Endometrial microvascular endothelial cells (primary cell): ENCODE data around the gene RPS25. TPM values are rescaled to one million over a fixed set of nuclear protein-coding genes. Genes with fewer than 3 reads are reported as not detected.
"Not testable (repeated sequence)": the region's sequence is repeated elsewhere in the genome, so short reads cannot be mapped to it uniquely, and the experiment has no call there.

ENCODE experiments used
- in situ Hi-C: cut with HindIII; loops from 2 replicates; pipeline ENCODE4 v1.10.0; 2017; ENCODE audit warnings: low sequenced_read_pairs, low pct_unique_long_range_greater_than_20kb; ENCODE audit errors: inconsistent ontology term
- total RNA-seq: library from RNA; depleted of rRNA; stranded (reverse); fragments of >200 nt; gene quantifications from one replicate; pipeline ENCODE4 v1.2.3, GENCODE V29; 2015; ENCODE audit errors: inconsistent ontology term

RPS25 gene
- total RNA-seq, 1 donor from 2014 or later: 1,064 TPM

GRCh38 chr11:119042927-119043326, 24.8 kb upstream of the RPS25 start:
- in situ Hi-C loops: no loop called here

GRCh38 chr11:119041821-119042514, 23.8 kb upstream of the RPS25 start:
- in situ Hi-C loops: no loop called here

- in situ Hi-C loops: not testable (repeated sequence)
Observed at GRCh38 chr11:119039471-119039870, 21.3 kb upstream of the RPS25 start.

- in situ Hi-C loops: no loop called here
Observed at GRCh38 chr11:119038884-119039283, 20.7 kb upstream of the RPS25 start.

GRCh38 chr11:119034813-119035212, 16.7 kb upstream of the RPS25 start:
- in situ Hi-C loops: no loop called here

GRCh38 chr11:119033421-119033820, 15.3 kb upstream of the RPS25 start:
- in situ Hi-C loops: not testable (repeated sequence)

GRCh38 chr11:119031912-119032280, 13.8 kb upstream of the RPS25 start:
- in situ Hi-C loops: no loop called here

GRCh38 chr11:119030329-119031047, 12.3 kb upstream of the RPS25 start, which contains the start of gene SLC37A4:
Gene SLC37A4, minus strand, starts transcription at chr11:119030877.
- in situ Hi-C loops: no loop called here

GRCh38 chr11:119030029-119030328, 11.8 kb upstream of the RPS25 start:
- in situ Hi-C loops: no loop called here

GRCh38 chr11:119029340-119030028, 11.3 kb upstream of the RPS25 start:
- in situ Hi-C loops: no loop called here

GRCh38 chr11:119029069-119029339, 10.9 kb upstream of the RPS25 start:
- in situ Hi-C loops: no loop called here

GRCh38 chr11:119028346-119029068, 10.4 kb upstream of the RPS25 start:
- in situ Hi-C loops: no loop called here

- in situ Hi-C loops: no loop called here
Observed at GRCh38 chr11:119027561-119028345, 9.6 kb upstream of the RPS25 start.

GRCh38 chr11:119026970-119027369, 8.8 kb upstream of the RPS25 start:
- in situ Hi-C loops: no loop called here

- in situ Hi-C loops: no loop called here
Observed at GRCh38 chr11:119025978-119026766, 8.0 kb upstream of the RPS25 start.

- in situ Hi-C loops: no loop called here
Observed at GRCh38 chr11:119025541-119025940, 7.4 kb upstream of the RPS25 start.

- in situ Hi-C loops: no loop called here
Observed at GRCh38 chr11:119025099-119025473, 6.9 kb upstream of the RPS25 start.

- in situ Hi-C loops: no loop called here
Observed at GRCh38 chr11:119024430-119025098, 6.4 kb upstream of the RPS25 start.
